NAMALWA (cell line): ENCODE measurements around the gene HRH1.
A peak's percentile ranks its signal among the peaks of the same experiment; 100 is the strongest.
"Not testable (repeated sequence)": the region's sequence is repeated elsewhere in the genome, so short reads cannot be mapped to it uniquely, and the experiment has no call there.

Experiments
- DNase-seq: peaks from one replicate; pipeline ENCODE4 v3.0.0-alpha.2; 2015; ENCODE audit warnings: low spot score

Gene HRH1

DNA sequence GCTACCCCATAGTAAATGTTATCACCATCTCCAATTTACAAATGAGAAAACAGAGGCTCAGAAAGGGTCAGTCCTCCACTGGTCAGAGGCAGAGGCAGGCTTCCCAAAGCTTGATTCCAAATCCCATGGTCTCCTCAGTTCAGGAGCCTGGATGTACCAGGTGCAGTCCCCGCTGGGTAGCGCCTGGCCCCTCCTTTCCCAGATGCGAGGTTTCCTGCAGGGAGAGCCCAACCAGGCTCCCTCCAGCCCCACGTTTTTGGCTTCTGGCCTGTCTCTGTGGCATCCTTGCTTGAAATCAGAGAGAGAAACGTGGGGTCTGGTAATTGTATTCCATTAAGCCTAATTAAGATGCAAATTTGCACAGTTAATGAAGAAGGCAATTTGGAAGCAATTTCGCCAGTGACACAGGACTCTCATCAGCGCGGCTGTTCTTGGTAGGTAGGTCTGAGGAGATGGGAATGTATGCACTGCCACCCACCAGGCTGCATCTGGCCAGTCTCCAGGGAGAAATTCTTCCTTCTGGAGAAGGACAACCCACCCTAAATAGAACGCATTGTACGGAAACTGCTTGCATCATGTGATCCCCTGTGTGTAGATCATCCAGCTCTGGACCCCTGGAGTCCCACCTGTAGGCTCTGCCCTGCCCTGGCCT is 50.5 kb downstream of the HRH1 start:
- no peak for DNase-seq

DNA sequence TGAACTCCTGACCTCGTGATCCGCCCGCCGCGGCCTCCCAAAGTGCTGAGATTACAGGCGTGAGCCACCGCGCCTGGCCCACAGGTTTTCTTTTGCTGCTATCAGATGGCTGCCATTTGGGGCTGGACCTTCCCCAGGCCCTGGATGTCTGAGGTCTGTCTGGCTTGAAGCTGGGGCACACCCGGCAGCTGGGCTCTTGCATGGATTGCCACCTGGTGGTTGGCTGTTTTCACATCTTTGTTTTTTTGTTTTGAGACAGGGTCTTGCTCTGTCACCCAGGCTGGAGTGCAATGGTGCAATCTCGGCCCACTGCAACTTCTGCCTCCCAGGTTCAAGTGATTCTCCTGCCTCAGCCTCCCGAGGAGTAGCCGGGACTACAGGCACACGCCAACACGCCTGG is 51.6 kb downstream of the HRH1 start:
- peak; percentile 32 for DNase-seq

DNA sequence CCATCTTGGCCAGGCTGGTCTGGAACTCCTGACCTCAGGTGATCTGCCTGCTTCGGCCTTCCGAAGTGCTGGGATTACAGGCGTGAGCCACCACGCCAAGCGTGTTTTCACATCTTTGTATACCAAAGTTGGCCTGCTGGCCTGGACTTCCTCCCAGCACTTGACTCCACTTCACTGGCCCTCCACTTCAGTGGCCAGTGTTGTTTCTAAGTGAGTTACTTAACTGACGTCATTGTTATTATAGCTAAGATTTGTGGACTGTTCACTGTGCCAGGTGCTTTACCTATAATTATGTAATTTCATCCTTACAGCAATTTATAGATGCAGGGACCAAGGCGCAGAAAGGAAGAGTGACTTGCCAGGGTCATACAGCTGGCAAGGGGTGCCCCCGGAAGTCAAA is 52.0 kb downstream of the HRH1 start:
- no peak for DNase-seq

DNA sequence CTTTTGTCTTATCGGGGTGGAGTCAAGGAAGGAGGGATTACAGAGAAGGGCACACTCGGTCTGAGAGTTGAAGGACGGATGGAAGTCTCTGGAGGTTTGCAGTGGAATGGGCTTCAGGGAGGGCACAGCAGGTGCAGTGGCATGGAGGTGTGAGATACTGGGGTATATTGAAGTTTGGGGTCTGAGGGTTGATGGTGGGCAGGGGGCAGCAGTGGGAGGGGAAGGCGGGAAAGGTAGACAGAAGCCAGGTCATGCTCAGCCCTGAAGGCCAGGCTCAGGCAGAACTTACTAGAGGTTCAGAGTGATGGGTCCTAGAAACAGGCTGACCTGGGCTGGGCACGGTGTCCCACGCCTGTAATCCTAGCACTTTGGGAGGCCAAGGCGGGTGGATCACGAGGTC is 52.7 kb downstream of the HRH1 start:
- no peak for DNase-seq

DNA sequence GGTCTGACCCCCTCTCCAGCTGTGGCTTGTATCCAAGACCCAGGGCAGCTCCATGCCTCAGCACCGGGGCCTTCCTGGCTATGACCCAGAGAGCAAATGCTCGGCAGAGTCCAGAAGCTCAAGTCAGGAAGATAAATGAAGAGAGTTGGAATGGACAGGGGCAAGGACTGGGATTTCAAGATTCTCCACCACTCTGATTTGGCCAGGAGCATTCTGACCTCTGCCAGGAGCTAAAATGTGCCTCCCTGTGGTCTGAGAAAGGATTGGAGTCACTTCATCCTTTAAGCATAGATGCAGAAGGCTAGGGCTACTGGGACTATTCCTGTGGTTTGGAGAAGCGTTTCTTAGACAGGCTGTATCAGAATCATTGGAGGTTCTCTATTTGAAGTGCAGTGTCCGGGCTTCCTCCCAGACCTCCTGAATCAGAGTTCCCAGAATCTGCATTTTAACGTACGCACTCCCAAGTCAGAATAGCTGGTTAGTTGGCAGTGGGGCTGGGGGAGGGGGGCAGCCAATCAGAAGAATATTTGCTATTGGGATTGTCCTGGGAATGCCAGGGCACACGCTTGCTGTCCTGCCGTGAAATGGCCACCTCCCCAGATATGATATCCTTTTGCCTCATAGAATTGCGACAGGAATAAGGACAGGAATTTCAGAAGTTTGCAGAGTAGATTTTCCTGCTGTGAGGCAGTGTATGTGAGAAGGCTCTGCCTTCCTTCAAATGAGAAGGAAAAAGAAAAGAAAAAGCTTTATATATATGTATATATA is 57.4 kb downstream of the HRH1 start:
- no peak for DNase-seq

DNA sequence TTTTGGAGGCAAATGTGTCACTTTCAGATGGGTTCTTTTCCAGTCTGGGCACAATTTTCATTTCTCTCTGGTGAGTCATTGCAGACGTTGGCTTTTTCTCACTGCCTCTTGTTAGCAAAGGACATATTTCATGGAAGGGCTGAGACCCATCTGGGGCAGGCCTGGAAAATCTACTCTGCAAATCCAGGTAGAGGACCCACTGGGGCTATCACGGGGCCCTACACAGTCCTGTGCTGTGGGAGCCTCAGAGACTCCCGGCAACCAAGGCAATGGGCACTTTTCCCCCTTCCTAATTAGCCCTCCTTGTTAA is 58.0 kb downstream of the HRH1 start:
- DNase-seq: no peak

DNA sequence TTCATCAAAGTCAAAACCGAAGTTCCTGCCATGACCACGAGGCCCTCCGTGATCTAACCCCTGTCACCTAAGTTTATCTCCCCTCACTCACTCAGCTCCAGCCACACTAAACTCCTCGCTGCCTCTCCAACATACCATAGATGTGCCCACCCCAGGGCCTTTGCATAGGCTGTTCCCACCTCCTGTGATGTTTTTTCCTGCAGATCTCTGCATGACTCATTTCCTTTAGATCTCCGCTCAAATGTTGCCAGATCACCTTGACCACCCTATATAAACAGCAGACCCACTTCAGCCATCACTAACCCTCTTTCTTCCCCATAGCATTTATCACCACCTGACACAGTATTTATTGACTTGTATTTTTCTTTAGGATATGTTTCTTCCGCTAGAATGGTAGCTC is 58.5 kb downstream of the HRH1 start:
- no peak for DNase-seq

DNA sequence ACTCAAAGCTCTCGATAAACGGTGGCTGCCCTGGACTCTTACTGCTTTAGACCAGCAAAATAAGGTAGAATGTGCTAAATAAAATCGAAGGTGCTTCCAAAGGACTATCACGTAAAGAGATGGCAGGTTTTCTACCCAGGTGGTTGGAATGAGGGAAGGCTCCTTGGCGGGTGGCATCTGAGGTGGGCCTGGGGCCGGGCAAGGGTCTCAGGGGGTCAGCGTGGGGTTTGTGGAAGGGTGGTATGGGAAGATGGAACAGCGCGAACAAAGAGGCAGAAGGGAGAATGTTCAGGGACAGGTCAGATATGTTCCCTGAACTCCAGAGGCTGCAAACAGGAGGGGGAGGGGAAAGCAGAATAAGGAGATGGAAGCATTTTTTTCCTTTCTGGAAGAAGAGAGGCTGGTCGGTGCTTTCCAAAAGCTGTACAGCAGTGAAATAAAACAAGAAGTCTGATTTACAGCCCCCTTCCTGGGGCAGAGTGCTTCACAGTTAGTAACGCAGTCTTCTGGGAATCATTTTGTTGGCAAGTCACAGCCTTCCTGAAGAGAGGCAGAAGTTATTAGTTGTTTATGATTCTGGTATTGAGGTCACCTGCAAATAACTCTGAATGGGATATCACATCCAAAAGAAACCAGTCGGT is 59.6 kb downstream of the HRH1 start:
- no peak for DNase-seq

DNA sequence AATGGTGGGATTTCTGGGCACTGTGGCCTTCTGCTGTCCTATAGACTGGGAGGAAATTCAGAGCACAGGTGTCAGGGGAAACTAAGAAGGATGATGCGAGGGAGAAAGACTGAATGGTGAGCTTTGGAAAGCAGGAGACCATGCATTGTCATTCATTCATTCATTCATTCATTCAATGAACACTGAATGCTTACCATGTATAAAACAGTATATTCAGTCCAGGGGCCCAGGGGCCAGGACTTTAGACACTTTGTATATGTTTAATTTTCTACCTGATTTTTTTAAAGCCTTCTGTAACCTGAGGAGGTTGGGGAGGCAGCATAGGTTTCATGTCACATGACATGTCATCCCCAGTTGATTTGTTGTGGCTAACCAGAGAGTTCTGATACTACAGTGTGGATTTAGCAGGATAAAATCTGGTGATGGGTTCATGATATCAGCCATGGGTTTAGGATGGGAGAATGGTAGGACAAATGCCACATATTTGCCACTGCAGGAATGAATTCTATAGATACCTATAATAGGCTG is 60.2 kb downstream of the HRH1 start:
- no peak for DNase-seq

DNA sequence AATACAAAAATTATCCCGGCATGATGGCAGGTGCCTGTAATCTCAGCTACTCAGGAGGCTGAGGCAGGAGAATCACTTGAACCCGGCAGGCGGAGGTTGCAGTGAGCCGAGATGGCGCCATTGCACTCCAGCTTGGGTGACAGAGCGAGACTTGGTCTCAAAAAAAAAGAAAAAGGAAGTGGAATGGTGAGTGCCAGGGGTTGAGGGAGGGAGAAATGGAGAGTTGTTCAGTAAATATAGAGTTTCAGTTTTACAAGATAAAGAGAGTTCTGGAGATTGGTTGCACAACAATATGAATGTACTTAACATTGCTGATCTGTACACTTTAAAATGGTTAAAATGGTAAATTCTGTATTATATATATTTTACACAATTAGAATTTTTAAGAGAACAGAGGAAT is 63.1 kb downstream of the HRH1 start:
- not testable (repeated sequence) for DNase-seq

DNA sequence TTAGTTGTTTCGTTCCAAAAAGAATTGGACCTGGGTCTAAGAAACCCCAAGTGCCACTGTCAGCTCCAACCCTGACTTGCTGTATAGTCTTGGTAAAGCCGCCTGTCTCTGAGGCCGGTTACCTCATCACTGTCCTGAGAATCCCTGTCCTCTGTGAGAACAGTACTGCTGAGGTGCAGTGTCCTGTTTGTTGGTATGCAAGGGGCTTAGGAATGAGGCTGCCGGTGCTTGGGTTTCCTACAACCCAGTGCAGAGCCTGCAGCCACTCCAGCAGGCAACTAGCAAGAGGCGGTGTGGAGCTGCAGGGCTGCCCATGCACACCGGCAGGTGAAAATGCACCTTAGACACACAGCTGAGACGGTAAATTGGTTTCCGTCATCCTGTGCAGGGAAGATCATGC is 65.9 kb downstream of the HRH1 start:
- DNase-seq: no peak

DNA sequence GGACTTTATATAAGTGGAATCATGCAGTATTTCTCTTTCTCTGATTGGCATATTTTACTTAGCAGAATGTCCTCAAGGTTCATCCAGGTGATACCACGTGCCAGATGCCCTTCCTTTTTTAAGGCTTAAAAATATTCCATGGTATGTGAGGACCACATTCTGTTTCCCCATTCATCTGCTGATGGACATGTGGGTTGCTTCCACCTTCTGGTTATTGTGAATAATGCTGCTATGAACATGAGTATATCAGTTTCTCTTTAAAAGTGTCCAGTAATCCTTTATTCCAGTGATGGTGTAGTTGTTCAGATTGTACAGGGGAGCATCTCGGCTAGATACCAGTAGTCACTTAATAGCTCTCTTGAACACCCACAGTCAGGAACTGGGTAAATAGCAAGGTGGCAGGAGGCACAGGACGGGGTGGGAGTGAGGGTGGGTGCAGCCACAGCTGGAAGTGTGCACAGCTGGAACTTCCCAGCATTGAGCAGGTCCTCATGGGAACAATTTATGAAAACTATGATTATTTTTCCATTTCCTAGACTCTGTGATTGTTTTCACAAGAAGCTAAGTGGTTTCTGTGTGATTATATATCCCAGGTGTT is 67.6 kb downstream of the HRH1 start:
- DNase-seq: no peak

DNA sequence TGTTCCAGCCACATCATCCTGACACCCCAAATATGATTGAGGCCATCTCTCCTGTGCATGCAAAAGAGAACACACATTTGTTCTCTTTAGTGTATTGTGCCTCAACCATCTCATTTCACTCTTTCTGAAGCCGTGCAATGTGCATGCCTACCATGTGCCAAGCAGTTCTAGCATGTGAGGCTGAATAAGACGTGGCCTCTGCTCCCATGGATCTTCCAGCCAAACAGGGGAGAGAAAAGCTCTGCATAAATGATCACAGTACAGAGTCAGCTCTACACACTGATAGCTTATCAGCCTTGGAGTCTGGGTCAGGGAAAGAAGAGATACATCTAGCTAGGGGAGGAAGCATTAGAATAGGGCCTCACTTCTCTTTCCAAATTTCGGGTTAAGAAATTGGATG is 69.7 kb downstream of the HRH1 start:
- DNase-seq: no peak

DNA sequence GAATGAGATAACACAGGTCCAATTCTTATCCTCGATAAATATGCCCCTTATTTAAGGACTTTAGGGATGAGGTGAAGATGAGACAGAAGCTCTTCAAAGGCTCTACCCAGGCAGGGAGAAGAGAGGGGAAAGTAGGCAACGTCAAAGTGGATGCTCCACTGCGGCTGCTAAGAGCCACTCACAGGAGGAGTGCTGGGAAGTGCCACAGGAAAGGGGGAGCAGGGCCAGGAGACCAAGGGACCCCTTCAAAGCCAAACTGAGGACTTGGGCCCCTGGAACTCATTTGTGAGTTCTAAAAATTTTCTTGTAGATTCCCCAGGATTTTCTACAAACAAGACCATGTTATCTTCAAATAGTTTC is 70.6 kb downstream of the HRH1 start:
- no peak for DNase-seq

DNA sequence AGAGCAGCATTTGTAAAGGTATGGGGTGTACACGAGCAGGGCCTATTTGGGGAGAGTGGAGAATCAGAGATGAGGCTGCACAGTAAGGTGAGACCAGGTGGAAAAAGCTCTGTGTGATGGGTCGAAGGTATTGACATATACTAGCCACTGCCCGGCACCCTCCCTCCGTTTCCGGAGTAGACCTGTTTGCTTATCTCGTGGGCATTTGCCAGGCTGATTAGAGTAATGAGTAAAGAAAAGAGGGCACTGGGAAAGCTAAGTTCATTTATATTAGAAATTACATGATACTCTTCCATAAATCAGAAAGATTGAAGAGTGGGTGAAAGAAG is 71.7 kb downstream of the HRH1 start:
- DNase-seq: no peak

DNA sequence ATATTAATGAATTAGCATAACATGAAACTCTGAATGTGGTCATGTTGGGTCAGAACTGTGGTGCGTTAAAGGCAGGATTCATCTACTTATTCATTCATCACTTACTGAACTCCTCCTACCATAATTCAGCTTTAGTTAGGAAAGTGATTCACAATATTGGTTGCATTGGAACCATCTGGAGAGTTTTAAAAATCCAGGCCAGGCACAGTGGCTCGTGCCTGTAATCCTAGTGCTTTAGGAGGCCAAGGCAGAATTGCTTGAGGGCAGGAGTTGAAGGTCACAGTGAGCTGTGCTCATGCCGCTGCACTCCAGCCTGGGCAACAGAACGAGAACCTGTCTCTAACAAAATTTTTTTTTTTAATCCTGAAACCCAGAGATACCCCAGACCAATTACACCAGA is 73.7 kb downstream of the HRH1 start:
- DNase-seq: no peak

DNA sequence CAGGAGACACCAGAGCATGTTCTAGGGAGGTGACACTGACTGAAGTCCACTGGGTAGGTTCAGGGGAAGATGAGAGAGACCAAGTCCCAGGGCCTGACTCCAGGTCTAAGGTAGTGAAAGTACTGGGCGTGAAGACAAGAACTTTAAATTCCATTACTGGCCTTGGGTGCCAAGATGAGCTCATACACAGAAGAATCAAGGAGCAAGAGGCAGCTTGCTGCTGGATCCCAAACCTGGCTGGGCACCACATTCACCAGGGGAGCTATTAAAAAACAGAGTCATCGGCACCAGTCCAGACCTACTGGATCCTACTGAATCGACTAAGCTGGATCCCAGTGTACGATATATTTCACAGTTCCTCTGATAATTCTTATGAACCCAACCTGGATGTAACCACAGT is 75.8 kb downstream of the HRH1 start:
- DNase-seq: no peak

DNA sequence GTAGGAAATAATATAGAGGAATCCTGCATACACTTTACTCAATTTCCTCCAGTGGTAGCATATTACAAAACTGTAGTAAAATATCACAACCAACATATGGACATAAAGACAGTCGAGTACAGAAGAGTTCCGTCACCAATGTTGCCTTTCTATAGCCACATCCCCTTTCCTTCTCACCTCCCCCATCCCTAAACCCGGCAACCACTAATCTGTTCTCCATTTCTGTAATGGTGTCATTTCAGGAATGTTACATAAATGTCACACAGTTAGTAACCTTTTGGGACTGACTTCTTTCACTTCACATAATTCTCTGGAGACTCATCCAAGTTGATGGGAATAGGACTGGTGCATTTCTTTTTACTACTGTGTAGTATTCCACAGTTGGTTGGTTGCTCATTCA is 76.5 kb downstream of the HRH1 start:
- DNase-seq: no peak

DNA sequence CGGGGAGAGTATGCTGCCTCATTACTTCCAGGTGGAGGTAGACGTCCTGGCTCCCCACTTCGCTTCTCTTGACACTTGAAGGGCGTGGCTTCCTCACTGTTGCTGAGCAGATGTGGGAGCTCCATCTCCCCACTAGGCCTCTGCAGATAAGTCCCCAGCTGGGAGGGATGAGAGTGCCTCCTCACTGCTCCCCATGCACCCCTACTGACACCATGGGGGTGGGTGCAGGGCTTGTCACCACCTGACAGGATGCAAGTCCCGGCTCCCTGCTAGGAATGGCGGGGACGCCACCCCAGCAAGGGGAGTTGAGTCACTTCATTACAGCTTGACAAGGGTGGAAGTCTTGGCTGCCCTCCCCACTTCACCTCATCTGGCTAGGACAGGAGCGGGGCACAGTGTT is 81.1 kb downstream of the HRH1 start:
- DNase-seq: no peak

DNA sequence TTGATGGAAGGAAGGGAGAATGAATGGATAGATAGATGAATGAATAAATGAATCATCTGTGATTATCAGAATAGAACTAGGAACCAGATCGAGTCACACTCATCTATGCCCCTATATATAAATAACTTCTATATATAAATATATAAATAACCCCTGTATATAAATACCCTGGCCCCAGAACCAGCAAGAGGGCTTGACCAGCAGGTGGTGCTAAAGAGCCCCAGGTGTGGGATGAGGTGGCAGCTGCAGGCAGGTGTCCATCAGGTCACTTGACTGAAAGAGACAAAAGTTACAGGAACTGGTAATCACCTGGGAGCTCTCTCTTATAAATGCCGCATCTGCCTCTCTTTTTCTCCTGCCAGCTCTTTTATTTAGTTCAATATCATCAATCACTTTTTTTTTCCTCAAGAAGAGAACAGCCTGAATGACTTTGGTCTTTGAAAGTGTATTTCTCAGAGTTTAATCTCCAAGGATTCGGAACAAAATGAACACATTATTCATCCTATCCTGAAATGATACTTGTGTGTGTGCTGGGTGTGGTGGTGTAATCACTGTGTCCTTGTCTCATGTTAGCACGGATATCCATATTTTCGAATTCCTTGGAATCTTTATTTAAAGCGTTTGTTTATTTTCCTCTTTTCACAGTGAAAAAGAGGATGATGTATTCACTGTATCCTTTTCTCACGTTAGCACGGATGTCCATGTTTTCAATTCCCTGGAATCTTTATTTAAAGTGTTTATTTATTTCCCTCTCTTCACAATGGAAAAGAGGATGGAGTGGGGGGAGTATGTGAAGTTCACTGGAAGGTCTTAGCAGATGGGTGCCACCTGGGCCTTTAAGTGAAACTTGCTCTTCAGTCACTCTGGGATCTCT is 82.5 kb downstream of the HRH1 start:
- peak; percentile 74 for DNase-seq

DNA sequence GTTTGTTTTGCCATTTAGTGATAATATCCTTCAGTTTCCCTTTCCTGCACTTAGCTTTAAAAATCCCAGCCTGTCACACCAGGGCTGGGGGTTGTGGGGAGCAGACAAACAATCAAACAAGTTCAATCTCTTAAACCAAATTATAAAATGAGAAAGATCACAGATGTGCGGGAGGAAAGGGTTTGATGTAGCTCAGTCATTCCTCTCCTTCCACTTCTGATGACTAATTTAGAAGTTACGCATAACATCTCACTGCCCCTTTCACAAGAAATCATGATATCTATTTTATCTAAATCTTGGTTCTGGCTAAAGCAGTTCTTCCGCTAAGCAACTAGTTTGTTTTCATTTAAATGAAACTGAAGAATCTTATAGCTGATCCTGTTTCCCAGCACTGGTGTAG is 83.8 kb downstream of the HRH1 start:
- no peak for DNase-seq

DNA sequence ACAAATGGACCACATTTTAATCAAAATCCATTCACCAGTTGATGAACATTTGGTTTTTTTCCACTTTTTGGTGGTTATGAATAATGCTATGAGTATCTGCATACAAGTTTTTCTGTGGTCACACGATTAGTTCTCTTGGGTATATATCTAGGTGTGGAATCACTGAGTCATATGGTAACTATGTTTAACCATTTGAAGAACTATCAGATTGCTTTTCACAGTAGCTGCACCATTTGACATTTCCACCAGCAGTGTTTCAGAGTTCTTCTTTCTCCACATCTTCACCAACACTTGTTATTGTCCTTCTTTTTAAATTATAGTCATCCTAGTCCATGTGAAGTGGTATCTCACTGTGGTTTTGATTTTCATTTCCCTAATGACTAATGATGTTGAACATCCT is 84.6 kb downstream of the HRH1 start:
- no peak for DNase-seq
